ENCODE measurements around the gene PAK4.

PAK4 gene

GRCh38 chr19:39223703-39224279, 98.2 kb downstream of the PAK4 start:
- no peak for TF ChIP-seq CTCF (IDR thresholded peaks at IDR 0.05; ENCODE audit: low read depth, low read length, missing control alignments)
- DNase-seq (ENCODE audit: low read depth): peak; percentile 4
- H3K4me3 ChIP-seq (ENCODE audit: low read depth, low read length): no peak overlapping the region
- in situ Hi-C loops (cut with HindIII; ENCODE audit: low sequenced_read_pairs): no loop called here

- no peak for TF ChIP-seq CTCF (IDR thresholded peaks at IDR 0.05; ENCODE audit: low read depth, low read length, missing control alignments)
- in situ Hi-C loops (cut with HindIII; ENCODE audit: low sequenced_read_pairs): no loop called here
- no peak overlapping the region for H3K4me3 ChIP-seq (ENCODE audit: low read depth, low read length)
- DNase-seq (ENCODE audit: low read depth): no peak
These were observed 99.3 kb downstream of the PAK4 start for GRCh38 chr19:39224910-39225309.

Measured in astrocyte of the cerebellum (primary cell).